WI38 (cell line): ENCODE measurements around the gene XRCC3.

Experiments used
- H3K4me3 ChIP-seq: 2 replicates; pipeline ENCODE4 v1.5.1; 2011; ENCODE audit warnings: low read depth, mild to moderate bottlenecking, control low read depth, low read length
- TF ChIP-seq, protein P1 (sequence below): IDR thresholded peaks from 2 replicates; pipeline ENCODE4 v1.5.1; 2012; ENCODE audit warnings: low read depth, mild to moderate bottlenecking, control low read depth, low read length

XRCC3 gene

DNA sequence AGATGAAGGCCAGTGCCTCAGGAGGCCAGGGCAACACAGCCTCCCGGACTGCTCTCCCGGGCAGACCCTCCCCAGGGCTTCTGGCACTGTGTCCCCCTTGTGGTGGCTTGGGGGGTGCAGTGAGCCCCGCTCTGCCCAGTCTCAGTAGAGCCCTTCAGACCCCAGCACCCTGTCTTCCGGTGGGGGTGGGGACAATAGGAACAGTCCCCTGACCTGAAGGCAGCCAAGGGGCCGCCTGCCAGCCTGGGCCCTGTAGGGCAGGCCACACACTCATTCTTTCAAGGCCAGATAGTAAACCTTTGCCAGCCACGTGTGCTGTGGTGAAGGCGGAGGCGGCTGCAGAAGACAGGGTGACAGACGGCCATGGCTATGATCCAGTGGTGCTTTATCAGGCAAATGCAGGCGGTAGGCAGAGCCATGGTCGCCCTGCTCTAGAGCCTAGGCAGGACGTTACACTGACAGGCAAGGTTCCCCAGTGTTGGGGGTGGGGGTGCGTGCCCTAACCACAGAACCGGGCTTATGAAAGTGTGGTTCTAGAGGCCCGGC is 15.3 kb upstream of the XRCC3 start:
- H3K4me3 ChIP-seq, result no peak overlapping the region
- TF ChIP-seq, protein P1, sequence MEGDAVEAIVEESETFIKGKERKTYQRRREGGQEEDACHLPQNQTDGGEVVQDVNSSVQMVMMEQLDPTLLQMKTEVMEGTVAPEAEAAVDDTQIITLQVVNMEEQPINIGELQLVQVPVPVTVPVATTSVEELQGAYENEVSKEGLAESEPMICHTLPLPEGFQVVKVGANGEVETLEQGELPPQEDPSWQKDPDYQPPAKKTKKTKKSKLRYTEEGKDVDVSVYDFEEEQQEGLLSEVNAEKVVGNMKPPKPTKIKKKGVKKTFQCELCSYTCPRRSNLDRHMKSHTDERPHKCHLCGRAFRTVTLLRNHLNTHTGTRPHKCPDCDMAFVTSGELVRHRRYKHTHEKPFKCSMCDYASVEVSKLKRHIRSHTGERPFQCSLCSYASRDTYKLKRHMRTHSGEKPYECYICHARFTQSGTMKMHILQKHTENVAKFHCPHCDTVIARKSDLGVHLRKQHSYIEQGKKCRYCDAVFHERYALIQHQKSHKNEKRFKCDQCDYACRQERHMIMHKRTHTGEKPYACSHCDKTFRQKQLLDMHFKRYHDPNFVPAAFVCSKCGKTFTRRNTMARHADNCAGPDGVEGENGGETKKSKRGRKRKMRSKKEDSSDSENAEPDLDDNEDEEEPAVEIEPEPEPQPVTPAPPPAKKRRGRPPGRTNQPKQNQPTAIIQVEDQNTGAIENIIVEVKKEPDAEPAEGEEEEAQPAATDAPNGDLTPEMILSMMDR, result no peak

DNA sequence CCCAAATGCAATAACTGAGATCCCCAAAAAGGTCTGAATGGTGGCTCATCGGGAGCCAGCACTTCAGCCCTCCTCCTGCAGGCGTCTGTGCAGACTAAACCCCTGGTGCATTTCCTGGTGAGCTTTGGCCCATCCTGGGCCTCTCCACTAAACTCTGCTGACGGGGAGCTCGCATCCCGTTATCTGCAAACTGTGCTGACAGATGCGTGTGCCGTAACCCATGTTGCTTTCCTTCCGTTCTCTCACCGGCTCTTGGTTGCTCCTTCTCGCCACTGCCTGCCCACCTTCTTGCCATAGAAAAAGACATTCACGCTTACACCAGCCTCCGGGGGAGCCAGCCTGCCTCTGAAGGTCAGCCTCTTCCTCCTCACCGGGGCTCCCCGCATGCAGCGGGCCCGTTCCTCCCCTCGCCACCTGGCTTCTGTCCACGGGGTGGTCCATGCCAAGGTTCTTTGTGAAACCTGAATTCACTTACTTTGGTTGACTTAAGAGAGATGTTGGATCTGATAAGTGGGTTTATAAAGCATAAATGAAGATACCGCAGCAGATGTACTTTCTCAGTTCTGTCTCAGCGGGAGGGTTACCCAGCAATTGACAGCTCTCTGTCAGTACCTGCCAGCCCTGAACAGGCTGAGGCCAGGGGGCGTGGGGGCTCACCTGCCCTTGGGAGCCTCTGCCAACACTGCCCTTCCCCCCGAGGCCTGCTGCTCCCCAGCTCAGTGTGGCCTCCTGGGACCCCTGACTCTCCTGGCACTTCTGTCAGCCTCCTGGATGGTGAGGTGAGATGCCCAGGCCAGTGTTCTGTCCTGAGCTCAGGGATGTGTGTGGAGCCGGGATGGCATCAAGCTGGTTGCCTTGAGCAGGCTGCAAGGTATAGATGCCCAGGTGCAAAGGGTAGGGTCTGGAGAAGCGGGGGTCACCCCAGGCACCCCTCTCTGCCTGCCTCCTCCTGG is 14.5 kb upstream of the XRCC3 start:
- TF ChIP-seq, protein P1, result no peak
- no peak overlapping the region for H3K4me3 ChIP-seq

DNA sequence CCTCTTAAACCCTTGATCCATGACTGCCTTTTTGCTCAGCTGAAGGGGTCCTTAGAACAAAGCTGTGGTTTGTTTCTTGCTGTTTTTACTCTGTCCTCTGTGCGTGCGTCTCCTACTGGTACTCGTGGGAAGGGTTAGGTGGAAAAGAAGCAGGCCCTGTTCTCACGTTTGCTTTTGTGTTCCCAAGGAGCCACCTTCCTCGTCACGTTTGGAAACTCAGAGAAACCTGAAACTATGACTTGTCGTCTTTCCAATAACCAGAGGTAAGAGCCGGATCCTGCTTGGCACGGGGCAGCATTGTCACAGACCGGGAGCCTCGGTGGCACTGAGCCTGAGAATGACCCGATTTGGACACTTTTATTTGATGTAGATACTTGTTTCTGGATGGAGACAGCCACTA is 13.5 kb upstream of the XRCC3 start:
- TF ChIP-seq, protein P1, result no peak
- H3K4me3 ChIP-seq, result no peak overlapping the region

DNA sequence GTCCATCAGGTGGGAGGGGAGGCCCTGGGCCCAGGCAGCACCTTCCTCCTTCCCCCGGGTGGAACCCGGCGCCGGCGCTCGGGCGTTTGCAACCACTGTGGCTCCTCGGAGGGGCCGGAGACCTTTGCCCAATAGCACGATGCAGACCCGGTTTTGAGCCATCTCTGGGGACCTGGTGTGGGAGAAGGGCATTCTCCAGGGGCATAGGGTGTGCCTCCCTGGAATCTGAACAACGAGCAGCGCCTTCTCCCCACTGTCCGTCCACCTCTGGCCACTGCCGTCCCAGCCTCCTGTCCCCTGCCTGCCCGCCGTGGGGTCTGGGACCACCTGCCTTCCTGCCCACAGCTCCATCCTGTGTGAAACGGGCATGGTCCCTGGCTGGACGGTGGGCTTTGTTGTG is 12.9 kb upstream of the XRCC3 start:
- no peak overlapping the region for H3K4me3 ChIP-seq
- TF ChIP-seq, protein P1, result no peak

DNA sequence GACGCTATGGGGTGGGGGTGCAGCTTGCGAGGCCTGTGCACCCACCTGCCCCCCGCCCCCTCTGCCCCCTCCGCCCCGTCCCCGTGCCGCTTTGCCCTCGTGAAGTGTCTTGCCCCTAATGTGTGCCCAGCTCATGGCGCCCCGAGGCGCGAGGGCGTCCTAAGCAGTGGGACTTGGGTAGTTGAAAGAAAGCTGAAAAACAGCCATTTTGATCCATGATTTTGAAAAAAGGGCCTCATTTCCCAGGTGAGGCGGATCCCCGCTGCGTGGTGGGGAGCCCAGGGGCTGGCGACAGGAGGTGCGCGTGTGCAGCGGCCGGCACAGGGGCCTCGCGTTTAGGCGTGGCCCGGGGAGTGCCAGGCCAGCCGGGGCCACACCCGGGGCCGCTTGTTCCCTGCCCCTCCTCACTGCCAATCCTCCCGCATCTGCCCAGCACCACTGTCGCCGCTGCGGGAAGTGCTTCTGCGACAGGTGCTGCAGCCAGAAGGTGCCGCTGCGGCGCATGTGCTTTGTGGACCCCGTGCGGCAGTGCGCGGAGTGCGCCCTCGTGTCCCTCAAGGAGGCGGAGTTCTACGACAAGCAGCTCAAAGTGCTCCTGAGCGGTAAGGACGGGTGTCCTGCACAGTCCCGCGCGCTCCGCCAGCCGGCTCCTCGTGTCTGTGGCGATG is 12.2 kb upstream of the XRCC3 start:
- TF ChIP-seq, protein P1, result no peak
- H3K4me3 ChIP-seq, result no peak overlapping the region

DNA sequence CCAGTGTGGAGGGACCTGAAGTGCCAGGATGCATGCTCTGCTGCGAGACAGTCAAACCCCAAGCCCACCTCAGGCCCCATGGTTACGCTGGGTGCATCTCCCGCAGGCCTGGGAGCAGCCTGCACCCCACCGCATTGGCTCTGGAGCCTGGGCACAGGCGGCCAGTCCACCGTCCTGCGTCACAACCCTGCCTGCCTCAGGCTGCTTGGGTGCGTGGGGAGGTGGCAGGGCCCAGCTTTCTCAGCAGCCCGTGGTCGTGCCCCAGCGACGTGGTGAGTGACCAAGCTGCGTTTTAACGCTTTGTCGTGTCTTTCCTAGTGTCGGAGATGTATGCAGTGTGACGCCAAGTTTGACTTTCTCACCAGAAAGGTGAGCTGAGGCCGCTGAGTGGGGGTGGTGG is 11.2 kb upstream of the XRCC3 start:
- TF ChIP-seq, protein P1, result no peak

More for the DNA sequence above, 11.2 kb upstream of the XRCC3 start:
- no peak overlapping the region for H3K4me3 ChIP-seq
